Stimulated activated CD8-positive, alpha-beta memory T cell treated with anti-CD3 and anti-CD28 coated beads, Interleukin-12 subunit alpha, Interleukin-12 subunit beta, amount 100 ng/mL, for 1 hour (primary cell): ENCODE measurements around the gene WDR41.

Experiments used
- DNase-seq: peaks from one replicate; pipeline ENCODE4 v3.0.0-alpha.2; 2020; ENCODE audit warnings: low read depth

The WDR41 gene

GRCh38 chr5:77444356-77444755 lies 47.8 kb downstream of the WDR41 start:
- no peak for DNase-seq

DNA sequence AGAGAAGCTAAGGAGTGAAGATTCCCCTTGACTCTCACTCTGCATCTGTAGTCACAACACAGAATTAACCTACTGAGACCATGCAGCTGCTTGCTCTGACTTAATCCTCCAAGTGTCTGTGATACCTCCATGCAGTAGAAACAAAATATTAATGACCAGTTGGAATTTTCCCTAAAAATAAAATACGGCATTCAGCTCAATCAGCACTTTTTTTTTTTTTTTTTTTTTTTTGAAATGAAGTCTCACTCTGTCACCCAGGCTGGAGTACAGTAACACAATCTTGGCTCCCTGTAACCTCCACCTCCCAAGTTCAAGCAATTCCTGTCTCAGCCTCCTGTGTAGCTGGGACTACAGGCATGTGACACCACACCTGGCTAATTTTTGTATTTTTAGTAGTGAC lies 48.4 kb downstream of the WDR41 start:
- DNase-seq: no peak

DNA sequence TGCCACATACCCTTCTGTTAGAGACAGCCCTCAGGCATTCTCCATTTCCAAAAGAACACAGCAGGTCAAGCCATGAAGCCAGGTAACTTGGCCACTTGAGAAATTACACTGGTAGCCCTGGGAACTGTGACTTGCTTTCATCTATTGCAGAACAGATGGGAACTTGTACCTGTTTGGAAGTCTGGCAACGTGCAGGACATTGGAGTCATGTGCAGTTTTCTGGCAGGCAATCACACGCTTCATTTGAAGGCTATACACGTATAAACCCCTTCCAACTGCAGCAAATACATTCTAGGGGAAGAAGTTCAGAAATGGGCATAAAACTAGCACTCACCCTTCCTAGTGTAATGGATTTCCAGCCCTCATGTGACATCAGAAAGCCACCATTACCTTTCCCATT lies 54.0 kb downstream of the WDR41 start:
- no peak for DNase-seq

DNA sequence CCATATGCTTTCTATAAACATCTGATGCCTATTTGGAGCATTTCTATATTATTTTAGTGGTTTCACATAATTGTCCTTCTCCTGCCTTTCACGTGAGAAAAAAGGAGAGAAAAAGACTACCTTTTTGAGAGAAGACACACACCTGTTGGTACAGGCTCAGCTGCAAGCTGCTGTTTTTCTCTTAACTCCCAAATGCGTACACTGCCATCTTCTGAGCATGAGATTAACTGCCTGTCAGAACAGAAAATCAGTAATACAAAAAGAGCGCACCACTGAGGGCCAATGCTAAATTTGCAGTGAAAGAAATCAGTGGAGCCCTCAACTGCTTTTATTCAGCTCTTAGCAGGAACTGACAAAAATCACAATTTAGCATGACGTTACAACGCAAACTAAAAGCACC lies 54.9 kb downstream of the WDR41 start:
- DNase-seq: no peak

- no peak for DNase-seq
Observed at GRCh38 chr5:77431719-77432118, 60.4 kb downstream of the WDR41 start.

- DNase-seq: no peak
Observed at GRCh38 chr5:77431286-77431685, 60.8 kb downstream of the WDR41 start.

DNA sequence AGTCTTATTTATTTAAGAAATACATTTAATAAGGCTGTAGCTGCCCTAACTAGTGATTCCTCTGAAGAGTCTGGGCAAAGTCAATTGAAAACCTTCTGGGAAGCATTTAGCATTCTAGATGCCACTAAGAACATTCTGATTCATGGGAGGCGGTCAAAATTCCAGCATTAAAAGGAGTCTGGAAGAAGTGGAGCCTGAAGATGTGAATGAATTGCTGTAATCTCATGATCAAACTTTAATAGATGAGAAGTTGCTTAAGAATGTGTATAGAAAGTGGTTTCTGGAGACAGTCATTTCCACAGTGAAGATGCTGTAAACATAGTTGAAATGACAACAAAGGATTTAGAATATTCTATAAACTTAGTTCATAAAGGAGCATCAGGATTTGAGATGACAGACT lies 61.4 kb downstream of the WDR41 start:
- DNase-seq: no peak

DNA sequence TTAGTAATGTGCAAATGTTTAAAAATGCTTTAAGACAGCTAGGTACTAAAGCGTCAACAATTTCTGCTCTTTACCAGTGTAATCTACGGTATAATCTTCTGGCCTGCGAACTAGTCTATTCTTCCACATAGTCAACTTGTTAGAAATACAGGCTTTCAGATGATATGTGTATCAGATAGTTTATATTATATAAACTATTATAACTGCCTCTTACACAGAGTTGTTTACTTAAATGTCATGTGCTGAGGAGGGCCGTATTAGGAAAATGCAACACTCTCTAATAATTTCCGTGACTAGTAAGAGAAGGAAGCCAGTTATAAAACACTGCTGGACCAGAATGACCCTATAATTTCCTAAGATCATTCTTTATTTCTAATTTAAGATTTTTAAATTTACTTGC lies 63.6 kb downstream of the WDR41 start:
- DNase-seq: no peak

GRCh38 chr5:77427998-77428397 lies 64.1 kb downstream of the WDR41 start:
- no peak for DNase-seq

DNA sequence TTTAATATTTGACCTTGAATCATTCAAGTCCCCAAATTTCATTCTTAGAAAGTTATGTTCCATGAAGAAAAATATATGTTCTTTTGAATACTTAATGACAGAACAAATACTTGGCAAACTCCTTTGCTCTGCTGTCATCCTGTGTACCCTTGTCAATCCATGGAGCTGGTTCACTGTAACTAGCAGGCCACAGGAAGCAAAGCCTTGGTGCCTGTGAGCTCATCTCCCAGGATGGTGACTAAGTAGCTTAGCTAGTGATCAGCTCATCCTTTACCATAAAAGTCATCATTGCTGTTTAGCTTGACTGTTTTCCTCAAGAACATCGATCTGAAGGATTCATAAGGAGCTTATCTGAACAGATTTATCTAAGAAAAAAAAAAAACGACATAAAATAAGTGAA lies 65.4 kb downstream of the WDR41 start:
- DNase-seq: no peak

DNA sequence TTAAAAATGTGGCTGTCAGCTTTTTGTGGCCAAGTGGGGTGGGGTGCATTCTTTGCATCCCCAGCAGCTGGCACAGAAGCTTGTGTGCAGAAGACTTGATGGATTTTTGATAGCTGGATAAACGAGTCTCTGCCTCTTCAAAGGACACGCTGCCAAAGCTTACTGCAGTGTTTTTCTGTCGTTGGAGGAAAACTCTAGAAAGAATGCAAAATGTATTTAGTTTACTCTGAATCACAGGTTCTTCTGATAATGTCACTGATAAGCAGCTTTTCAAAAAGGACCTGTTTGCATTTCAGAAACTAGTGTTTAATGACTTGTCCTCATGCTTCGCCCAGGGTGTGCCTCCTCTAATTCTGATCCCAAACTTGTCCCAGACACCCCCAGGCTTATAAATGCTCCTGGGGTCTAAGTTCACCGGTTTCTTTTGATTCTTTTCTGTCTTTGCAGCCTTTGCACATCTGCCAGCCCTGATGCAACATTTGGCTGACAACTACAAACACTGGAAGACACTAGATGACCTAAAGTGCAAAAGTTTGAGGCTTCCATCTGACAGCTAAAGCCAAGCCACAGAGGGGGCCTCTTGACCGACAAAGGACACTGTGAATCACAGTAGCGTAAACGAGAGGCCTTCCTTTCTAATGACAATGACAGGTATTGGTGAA lies 66.0 kb downstream of the WDR41 start:
- no peak for DNase-seq

DNA sequence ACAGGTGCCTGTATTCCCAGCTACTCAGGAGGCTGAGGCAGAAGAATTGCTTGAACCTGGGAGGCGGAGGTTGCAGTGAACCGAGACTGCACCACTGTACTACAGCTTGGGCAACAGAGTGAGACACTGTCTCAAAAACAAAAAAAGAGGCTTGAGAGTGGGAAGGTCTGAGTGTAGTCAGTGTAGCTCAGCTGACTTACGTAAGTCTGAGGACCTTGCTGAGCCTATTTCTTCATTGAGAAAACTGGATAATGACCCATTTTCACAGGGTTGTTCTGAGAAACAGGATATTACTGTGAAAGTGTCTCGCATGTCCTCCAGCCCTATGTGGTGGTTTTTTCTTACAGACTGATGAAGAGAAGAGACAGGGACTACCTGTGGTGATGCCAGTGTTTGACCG lies 66.7 kb downstream of the WDR41 start:
- no peak for DNase-seq

DNA sequence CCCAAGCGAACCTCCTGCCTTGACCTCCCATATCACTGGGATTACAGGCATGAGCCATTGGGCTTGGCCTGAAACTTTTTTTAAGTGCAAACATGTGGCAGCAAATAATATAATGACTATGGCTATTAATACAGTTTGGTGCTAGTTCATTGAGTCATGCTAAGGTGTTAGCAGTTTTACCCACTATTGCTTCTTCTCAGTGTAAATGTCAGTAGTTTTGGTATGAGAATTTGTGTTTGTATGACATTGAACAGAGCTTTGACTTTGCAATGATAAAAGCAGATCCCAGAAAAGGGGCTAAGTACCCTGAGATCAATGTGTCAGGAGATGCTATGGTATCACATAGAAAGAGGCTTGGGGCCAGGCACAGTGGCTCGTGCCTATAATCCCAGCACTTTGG lies 67.2 kb downstream of the WDR41 start:
- DNase-seq: no peak

DNA sequence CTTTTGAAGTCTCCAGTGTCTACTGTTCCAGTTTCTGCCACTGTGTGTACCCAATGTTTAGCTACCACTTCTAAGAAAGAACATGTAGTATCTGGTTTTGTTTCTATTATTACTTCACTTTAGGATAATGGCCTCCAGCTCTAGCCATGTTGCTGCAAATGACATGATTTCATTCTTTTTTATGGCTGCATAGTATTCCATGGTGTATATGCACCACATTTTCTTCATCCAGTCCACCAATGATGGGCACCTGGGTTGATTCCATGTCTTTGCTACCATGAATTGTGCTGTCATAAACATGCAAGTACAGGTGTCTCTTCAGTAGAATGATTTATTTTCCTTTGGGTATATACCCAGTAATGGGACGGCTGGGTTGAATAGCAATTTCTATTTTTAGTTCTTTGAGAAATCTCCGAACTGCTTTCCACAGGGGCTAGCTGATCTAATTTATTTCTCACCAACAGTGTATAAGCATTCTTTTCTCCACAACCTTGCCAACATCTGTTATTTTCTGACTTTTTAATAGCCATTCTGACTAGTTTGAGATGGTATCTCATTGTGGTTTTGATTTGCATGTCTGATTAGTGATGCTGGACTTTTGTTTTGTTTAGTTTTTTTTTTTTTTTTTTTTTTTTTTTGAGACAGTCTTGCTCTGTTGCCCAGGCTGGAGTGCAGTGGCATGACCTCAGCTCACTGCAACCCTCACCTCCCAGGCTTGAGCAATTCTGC lies 68.9 kb downstream of the WDR41 start:
- no peak for DNase-seq

DNA sequence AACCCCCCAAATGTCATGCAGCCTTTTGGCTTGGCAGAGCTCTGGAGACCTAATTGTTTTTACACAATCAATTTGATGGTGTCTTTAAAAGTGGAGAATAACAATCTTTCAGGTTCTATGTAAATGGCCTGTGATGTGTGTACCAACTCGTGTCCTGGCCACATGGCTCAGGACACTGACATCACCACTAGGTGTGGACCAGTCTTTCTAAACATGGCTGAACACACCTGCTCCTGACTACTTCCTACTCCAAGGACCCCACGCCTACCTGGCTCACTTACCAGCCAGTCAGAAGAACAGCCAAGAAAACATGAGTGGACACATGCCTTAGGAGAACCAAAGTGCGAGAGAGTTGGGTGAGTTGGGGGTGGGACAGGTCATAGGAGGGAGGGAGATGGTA lies 71.2 kb downstream of the WDR41 start:
- DNase-seq: no peak

GRCh38 chr5:77419644-77420582 lies 72.2 kb downstream of the WDR41 start:
- DNase-seq: no peak

DNA sequence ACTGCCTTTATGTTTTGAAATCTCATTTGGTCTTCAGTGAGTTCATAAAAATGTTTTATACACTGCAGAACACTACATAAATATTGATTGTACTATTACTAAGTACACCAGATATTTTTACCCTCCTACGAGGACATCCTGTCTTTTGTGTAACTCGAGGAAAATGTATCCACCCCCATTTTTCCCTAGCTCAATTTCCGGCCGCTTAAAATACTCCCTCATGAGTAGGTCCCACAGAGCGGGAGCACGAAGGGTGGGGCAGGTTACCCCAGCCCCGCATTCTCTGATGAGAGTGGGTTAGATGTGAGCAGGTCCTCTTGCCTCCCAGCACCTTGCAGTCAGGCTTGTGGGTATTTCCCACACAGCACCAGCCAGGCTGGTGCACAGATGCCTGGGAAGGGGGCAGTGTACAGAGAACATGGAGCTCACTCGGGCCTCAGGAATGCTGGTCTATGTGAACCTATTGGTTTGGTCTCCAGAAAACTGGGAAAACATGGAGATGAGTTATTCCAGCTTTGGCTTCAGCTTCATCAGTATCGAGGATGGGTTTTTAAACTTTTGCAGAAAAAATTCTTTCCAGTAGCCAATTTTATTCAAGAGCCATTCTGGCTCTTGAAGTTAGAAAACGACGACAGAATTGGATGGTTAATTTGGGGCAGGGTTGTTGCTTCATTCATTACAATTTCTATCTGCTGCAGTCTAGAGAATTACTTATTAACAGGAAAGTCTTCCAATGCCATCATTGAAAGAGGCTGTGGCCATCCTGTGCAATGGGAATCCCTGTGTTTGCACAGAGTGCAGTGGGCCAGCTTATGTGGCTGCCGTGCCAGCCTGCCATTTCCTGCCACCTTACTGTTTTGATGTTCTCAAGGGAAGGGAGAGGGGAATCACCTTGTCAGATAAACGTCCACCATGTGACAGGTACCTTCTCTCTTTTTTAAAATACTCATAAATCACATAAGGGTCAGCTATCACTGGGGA lies 73.2 kb downstream of the WDR41 start:
- DNase-seq: no peak

DNA sequence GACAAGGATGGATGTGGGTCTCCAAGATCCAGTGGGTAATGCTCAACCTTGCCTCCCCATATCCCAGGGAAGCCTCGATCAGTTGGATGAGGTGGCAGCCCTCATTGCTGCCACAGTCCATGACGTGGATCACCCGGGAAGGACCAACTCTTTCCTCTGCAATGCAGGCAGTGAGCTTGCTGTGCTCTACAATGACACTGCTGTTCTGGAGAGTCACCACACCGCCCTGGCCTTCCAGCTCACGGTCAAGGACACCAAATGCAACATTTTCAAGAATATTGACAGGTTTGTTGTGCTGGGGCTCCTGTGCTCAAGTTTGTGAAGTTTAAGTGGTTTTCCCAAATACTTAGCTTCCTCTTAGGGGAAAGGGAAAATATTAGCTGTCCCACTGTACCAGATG lies 74.0 kb downstream of the WDR41 start:
- DNase-seq: no peak

DNA sequence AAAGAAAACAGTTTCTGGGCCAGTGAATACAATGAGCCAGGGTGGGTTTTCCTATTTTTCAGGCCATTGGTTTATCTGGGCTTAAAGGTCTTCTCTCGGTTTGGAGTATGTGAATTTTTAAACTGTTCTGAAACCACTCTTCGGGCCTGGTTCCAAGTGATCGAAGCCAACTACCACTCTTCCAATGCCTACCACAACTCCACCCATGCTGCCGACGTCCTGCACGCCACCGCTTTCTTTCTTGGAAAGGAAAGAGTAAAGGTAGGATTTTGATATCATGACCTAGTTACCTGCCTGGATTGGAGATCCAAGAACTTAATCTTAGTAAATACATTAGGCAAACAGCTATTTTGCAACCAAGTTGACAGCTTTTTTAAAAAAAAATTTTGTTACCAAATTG lies 79.1 kb downstream of the WDR41 start:
- DNase-seq: no peak

- no peak for DNase-seq
Observed at GRCh38 chr5:77409870-77410621, 82.1 kb downstream of the WDR41 start.

GRCh38 chr5:77407152-77407551 lies 85.0 kb downstream of the WDR41 start:
- DNase-seq: no peak
